Skin of body (tissue), 2 donors: ENCODE results near the gene PRAF2. TPM values are rescaled to one million over a fixed set of nuclear protein-coding genes. Genes with fewer than 3 reads are reported as not detected.

Source experiments
- DNase-seq: peaks from one replicate; lab custom pipeline; 2025; lab: John Stamatoyannopoulos, UW
- total RNA-seq: library from RNA; depleted of rRNA; stranded (reverse); fragments of >200 nt; gene quantifications from one replicate; pipeline ENCODE4 v1.2.3, GENCODE V29; 2014

PRAF2 gene, protein sequence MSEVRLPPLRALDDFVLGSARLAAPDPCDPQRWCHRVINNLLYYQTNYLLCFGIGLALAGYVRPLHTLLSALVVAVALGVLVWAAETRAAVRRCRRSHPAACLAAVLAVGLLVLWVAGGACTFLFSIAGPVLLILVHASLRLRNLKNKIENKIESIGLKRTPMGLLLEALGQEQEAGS
- 1.5 TPM for total RNA-seq

DNA sequence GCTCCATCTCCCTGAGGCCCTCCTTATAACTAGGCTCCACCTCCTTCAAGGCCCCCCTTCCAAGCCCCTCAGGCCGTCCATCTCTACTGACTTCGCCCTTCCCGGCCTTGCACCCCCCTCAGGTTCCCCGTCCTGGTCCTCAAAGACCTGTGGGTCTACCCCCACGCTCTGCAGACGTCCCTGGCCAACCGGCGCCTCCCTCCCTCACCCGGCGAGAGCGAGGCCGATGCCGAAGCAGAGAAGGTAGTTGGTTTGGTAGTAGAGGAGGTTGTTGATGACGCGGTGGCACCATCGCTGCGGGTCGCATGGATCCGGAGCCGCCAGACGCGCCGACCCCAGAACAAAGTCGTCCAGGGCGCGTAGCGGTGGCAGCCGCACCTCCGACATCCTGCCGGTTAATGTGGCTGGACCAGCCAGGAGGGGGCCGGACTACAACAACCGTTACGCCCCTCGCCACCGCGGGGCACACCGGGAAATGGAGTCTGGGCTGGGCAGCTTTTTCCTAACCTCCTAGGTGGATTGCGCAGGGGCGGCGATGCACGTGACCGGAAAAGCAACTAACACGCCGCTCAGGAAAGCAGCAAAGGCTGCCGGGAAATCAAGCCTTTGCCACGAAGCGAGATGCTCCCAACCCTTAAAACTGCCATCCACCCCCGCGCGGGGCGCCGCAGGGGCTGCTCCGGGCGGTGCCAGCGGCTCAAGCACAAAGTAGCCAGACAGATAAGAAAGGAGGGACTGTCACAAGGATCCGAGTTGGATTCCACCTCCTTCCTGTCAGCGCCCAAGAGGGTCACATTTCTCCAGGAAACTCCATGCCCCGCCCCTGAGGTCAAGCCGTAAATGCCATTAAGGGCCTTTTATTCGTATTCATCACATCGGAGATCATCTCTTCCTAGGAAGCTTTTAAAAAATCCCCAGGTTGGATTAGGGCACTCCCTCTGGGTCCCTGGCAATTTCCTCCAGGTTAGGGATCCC lies at the start of gene PRAF2:
Gene PRAF2 (minus strand): TSS at position 402 of the 975 bp plus-strand sequence. CDS start 15 bp downstream, at position 387.
- DNase-seq: peak; percentile 91

DNA sequence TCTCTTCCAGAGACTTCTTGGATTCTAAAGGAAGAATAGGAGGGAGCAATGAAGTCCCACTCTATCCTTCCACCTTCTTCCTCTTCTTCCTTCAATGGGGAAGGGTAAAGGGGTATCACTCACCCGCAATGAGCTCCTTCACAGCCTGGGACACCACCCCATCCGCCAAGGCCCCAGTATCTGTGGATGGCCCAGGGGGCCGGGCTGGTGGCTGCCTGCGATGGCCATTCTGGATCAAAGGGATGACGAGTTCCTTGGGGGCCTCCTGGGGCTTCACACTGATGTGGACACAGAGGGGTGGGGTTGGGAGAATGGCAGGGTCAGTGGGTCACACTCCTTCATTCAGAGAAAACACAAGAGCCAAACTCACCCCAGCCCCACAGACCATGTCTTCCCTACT lies 48.7 kb upstream of the PRAF2 start:
- no peak for DNase-seq

DNA sequence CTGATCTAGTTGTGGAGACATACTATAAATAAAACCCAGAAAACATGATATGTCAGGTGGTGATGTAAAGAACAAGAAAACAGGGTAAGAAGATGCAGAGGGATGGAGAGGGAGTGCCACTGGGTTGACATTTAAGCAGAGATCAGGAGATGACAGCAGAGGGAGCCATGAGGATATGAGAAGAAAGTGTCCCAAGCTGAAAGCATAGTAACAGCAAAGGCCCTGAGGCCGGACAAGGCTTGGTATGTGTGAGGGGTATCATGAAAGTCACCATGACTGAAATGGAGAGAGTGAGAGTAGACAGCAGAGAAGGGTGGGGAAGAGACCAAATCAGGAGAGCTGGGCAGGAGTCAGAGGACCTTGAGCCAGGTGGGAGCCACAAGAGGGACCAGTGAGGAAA lies 46.3 kb upstream of the PRAF2 start:
- no peak for DNase-seq

DNA sequence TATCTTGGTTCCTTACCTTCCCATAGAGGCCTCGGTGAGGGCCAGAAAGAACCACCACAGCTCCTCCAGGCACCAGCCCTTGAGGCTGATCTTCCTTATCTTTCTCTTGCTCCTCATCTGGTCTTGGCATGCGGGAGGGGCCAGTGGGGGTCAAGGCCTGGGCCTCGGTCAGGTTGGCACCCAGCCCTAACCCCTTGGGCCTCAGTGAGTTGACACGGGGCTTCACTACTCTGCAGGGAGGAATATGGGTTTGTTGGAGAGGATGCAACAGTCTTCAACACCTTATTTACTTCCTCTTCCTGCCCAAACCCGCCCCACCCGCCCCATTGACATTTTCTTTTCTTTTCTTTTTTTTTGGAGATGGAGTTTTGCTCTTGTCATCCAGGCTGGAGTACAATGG lies 43.8 kb upstream of the PRAF2 start:
- DNase-seq: no peak

DNA sequence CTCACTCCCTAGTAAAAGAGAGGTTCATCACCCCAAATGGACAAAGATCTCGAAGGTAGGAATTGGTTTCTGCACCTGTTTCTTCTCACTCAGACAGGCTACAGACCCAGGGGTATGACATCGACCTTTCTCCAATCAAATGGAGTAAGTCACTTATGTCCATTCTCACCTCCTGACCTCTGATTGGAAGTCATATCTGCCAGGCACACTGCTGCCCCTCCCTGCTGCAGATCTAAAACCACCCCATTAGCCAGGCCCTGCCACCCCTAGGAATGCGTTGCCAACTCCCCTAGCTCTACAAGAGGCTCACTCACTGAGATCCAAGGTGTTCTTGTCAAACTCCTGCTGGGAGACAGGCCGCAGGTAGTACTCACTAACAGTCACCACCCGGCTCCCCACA lies 42.9 kb upstream of the PRAF2 start:
- DNase-seq: no peak

DNA sequence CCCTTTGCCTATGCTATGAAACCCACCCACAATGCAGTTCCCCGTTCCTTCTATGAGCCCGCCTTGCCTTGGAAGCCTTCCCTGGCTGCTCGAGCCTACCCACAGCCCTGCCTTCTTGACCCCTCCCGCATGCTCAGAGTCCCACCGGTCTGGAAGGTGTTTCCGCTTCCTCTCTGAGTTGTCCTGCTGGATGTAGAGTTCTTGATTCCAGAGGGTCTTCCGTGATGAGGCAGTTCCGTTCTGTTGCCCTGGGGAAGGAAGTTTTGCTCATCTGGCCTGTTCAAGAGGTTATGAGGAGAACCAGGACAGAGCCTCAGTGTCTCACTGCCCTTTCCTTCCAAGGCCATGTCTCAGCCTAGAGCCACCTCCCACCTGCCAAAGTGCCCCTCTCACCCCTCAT lies 42.3 kb upstream of the PRAF2 start:
- DNase-seq: no peak

DNA sequence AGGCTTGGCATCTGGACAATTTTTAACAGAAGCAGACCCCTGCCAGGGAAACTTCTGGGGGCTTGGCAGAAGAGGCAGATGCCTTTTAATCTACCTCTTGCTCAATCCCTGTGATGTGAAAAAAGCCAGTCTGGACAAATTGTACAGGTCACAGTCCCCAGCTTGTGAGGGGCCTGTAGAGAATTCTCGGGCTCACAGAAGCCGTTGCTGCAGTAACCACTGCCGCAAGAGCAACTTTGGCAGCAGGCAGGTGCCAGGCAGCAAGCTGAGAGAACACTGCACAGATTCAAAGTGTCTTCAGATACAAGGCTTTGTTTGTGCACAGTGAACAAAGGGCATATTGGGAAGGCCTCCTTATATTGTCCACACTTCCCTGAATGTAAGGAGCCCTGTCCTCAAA lies 38.0 kb upstream of the PRAF2 start:
- no peak for DNase-seq

DNA sequence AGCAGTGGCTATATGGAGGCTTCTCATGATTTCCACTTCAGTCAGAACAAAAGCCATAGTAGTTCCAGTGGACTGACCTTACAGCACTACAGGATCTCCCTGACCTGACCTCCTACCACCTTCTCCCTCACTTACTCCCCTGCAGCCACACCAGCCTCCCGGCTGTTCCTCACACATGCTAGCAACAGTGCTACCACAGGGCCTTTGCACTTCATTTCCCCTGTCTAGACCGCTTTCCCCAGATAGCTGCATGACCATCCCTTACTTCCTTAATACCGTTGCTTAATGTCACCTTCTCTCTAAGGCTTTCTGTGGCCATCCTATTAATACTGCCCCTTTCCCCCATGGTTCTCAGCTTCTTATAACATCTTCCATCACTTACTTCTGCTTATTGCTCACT lies 36.6 kb upstream of the PRAF2 start:
- DNase-seq: no peak

DNA sequence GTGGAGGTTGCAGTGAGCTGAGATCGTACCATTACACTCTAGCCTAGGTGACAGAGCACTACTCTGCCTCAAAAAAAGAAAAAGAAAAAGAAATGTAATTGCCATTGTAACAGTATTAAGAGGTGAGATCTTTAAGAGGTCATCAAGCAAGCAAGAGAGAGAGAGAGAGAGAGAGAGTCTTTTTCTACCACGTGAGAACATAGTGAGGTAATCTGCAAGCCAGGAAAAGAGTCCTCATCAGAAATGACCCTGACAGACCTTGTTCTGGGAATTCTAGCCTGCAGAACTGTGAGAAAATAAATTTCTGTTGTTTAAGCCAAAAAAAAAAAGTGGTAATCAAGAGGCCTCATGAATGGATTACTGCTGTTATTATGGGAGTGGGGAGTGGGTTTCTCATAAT lies 34.8 kb upstream of the PRAF2 start:
- DNase-seq: no peak

DNA sequence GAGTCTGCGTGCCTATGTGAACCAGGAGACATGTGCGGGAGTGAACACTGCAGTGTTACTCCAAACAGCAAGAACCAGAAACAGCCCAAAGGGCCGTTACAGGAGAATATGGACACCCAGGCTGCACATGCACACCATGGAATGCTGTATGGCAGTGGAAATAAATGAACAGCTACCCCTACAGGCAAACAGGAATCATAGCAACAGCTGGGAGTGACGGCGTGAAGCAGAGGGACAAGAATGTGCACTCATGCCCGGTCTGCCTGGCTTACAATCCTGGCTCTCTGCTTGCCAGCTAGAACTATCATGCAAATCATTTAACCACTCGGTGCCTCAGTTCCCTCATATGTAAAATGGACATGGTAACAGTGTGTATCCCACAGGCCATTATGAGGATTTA lies 33.1 kb upstream of the PRAF2 start:
- peak; percentile 41 for DNase-seq

DNA sequence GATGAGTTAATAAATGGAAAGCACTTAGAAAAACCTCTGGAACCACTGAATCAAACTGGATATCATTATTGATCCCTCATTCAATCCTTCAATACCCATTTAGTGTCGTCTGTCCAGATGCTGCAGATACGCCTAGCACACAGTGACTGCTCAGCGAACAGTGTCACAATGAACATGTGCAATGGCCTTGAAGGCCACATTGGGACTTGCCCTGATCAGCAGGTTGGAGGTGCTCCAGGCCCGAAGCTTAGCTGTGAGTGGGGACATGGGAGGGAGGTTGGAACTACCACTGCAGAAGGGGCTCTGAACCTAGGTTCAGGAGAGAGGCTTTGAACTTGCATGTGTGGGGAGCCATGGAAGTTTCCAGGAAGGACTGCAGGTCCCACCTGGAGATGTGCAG lies 32.5 kb upstream of the PRAF2 start:
- DNase-seq: no peak

DNA sequence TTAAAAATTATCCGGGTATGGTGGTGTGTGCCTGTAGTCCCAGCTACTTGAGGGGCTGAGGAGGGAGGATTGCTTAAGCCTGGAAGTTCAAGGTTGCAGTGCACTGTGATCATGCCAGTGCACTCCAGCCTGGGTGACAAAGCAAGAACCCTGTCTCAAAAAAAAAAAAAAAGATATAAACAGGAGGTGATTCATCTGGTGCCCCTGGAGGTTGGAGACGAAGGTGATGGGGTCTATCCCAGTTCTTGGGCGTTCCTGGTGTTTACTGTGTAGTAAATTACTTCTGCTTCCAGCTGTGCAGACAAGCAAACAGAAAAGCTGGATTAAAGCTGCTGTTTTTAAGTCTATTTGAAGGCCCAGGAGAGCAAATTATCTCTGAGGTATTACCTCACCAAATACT lies 29.8 kb upstream of the PRAF2 start:
- DNase-seq: no peak

DNA sequence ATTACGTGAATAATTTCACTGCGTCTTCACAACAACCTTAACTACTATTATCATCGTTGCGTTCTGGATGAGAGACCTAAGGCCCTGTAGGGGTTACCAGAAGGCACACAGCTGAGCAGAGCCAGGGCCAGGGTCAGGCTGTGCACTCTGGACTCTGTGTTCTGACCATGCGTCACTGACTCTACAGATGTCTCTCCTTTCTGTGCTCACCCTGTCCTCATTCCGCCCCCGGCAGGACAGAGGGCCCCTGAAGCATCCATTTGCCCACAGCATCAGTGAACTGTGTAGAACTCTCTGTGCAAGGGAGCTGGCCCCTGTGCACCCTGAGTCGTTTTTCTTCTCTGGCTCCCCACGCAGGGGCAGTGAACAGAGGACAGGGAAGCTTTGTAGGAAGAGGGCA lies 28.4 kb upstream of the PRAF2 start:
- DNase-seq: no peak

DNA sequence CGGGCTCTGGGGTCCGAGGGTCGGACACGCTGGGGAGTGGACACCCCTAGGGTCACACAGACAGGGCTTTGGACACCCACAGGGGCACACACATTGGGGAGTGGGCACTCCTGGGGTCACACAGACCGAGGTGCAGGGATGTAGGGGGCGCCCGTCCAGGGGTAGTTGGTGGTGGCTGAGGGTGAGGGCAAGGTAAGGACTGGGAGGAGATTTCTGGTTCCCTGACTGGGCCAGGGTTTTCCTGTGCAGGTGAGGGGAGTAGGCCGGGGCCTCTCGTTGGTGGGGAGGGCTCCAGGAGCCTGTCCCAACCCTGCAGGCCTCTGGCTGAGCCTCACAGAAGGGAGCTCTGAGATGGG lies 27.8 kb upstream of the PRAF2 start:
- no peak for DNase-seq

DNA sequence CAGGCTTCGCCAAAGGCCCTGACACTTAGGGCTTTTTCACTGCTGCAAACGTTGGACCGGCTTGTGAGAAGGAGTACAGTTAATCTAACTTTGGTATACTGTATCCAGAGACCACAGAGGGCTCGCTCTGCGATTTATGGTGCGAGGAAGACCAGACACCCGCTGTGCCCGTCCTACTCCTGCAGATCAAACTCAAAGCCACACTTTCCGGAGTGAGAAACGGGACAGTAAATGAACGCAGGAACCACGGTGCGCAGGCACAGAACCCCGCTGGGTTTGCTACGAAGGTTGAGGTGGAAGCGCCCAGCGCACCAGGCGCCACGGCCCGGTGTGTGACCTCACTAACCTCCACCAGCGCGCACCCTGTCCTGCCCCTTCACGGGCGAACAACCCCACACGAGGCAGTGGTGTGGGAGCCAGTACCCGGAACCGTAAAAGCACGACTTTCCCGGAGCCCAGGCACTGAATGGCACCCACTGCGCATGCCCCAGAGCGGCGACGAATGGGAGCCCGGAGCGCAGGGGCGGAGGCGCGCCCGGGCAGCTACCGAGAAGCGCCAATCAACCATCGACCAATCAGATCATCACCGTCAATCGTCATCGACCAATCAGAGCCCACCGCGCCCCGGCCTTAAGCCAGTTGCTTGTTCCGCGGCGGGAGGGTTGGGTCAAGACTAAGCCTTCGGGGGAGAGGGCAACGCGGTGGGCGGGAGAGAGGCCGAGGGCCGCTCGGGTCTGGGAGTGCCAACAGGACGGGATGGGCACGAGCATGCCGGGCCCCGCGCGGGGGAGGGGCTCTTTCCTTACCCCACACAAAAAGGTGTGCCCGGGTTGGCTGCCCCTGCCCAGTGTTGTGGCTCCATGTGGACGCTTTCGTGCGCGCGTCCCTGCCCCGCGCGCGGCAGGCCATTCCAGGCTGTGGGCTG lies 27.2 kb upstream of the PRAF2 start:
- DNase-seq: peak; percentile 84

DNA sequence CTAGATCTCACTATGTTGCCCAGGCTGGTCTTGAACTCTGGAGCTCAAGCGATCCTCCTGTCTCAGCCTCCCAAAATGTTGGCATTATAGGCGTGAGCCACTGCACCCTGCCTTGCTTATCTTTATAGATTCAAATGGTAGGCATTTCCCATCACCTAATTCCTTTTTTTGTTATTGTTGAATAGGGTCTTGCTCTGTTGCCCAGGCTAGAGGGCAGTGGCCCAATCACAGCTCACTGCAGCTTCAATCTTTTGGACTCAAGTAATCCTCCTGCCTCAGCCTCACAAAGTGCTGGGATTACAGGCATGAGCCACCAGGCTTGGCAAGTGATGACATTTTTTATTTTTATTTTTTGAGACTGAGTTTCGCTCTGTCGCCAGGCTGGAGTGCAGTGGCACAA lies 22.6 kb upstream of the PRAF2 start:
- DNase-seq: no peak

DNA sequence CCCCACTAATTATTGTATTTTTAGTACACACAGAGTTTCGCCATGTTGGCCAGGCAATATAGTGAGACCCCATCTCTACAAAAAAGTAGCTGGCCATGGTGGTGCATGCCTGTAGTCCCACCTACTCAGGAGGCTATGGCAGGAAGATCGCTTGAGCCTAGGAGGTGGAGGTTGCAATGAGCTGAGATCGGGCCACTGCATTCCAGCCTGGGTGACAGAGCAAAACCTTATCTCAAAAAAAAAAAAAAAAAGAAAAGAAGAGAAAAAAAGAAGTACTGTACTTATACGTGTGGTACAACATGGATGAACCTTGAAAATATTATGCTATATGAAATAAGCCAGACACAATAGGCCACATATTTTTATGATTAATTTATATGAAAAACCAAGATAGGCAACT lies 15.8 kb upstream of the PRAF2 start:
- no peak for DNase-seq

DNA sequence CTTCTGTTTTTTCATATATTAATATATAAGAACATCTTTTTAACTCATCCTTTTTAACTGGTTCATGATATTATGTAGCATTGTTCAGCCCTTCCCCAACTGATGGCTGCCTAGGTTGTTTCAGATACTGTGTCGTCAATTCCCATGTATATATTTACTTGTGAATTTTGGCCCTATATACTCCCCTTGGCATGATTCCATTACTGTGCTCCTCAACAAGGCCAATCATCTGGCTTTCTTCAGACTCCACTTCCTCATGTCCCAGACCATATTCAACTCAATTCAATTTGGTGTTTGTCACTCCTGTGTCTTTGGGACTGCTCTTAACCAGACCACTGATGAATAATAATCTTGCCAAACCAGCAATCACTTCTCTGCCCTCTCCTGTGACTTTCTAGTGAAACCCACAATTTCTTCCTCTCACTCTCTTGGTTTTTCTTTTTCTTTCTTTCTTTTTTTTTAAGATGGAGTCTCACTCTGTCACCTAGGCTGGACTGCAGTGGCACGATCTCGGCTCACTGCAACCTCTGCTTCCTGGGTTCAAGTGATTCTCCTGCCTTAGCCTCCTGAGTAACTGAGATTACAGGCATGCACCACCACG lies 8.6 kb upstream of the PRAF2 start:
- DNase-seq: peak; percentile 3

DNA sequence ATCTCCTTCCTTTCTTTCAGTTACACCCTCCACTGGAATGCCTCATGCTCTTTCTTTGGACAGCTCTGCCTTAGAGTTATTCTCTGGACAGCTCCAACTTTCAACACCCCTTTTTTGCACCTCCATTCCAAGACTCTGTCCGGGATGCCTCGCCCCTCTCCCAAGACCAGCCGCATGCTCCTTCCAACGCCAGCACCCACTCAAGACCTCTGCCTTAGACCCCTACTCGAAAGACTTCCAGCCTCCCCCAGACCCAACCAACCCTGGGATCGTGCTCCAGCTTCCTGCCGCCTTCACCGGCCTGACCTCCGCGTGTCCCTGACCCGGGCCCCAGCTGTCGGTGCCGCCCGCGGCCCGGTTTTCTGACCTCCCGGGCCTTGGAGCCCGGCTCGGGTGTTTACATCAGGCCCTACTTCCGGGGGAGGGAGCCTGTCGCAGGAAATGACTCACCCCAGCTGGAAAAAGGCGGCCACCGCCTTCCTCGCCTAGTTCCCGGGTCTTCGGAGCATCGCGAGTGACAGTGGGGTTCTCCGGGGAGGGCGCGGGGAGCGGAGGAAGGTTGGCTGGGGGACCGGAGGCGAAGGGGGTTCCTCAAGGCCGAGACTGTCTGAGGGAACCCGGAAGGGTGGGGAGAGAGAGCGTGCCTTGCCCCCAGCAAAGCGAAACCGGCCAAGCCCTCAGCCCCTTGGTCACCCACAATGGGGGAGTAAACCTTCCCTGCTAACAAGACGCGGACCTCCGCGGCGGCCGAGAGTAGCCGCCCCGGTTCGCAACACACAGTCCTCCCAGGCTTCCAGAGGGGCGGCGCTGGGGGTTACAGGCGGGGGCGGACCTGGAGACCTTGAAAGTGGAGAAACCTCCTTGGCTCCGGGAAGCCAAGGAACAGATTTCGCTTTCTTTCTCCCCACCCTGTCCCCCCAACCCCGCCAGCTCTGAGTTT lies 6.0 kb upstream of the PRAF2 start, which contains the start of gene WDR45:
Gene WDR45 (minus strand): TSS at position 399 of the 940 bp plus-strand sequence. CDS start 1,792 bp downstream, outside the sequence.
- DNase-seq: peak; percentile 73

DNA sequence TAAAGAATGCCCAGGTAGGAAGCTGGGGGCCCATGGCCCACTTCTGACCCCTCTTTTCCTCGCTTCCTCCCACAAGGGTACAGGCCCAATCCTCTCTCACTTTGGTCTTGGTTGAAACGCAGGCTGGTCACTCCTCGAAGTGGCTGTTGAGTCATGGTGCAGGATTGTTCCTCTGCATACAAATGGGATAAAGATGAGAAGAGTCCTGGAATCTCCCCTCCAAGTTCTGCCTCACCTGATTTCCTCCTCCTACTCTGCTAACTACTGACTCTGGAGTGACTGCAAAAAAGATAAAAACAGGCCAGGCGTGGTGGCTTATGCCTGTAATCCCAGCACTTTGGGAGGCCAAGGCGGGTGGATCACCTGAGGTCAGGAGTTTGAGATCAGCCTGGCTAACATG lies 4.1 kb upstream of the PRAF2 start:
- DNase-seq: no peak
